Measurements from ENCODE around the gene IL1A. TPM values are rescaled to one million over a fixed set of nuclear protein-coding genes. Genes with fewer than 3 reads are reported as not detected.
A peak's percentile ranks its signal among the peaks of the same experiment; 100 is the strongest.

Gene IL1A
- total RNA-seq, 1 donor from 2014 or later, result 1.9 TPM

DNA sequence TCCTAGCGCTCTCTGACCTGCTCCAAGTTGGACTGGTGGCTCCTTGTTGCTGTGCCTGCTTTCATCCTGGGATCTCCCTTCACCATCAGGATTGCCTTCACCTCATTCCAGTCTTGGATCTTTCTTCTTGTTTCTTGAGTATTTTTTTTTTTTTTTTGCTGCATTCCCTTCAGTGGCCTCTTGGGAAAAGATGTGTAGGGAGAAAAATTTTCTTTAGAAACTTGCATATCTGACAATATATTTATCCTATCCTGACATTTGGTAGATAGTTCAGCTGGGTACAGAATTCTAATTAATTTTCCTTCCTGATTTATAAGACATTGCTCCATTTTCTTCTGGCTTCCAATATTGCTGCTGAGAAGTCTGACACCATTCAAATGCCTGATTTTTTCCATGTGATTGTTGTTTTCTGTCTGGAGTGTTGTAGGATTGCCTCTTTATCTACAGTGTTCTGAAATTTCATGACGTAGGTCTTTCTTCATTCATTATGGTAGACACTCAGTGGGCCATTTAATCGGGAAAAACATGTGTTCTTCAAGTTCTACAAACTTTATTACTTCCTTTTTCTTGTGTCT, 23.0 kb upstream of the IL1A start:
- TF ChIP-seq, protein P1, sequence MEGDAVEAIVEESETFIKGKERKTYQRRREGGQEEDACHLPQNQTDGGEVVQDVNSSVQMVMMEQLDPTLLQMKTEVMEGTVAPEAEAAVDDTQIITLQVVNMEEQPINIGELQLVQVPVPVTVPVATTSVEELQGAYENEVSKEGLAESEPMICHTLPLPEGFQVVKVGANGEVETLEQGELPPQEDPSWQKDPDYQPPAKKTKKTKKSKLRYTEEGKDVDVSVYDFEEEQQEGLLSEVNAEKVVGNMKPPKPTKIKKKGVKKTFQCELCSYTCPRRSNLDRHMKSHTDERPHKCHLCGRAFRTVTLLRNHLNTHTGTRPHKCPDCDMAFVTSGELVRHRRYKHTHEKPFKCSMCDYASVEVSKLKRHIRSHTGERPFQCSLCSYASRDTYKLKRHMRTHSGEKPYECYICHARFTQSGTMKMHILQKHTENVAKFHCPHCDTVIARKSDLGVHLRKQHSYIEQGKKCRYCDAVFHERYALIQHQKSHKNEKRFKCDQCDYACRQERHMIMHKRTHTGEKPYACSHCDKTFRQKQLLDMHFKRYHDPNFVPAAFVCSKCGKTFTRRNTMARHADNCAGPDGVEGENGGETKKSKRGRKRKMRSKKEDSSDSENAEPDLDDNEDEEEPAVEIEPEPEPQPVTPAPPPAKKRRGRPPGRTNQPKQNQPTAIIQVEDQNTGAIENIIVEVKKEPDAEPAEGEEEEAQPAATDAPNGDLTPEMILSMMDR (IDR thresholded peaks at IDR 0.05), result no peak
- no peak for ATAC-seq
- intact Hi-C loops (cut with DNase I), result no loop called here

DNA sequence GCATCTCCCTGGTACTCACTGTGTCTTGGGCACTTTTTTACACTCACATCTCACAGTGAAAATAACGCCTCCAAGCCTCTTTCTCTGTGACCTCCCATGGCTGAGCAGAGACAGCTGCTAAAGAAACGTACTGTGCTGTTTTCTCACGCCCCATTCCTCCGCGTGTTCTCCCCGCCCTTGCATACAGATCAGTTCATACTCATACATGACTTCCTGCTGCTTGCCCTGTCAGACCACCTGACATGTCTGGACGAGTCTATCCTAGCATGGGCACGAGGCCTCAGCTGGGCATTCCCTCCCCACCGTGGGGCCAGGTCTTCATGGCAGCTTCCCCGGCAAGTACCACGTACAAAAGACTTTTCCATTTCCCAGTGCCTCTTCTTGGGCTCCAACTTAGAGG, 21.2 kb upstream of the IL1A start:
- intact Hi-C loops (cut with DNase I), result no loop called here

More for the DNA sequence above, 23.0 kb upstream of the IL1A start:
- DNase-seq, result no peak
- Histone ChIP-seq H3K4me3 (no peak overlapping the region), H3K27ac (no peak overlapping the region), H3K9me3 (peaks cover 7% of the 10 kb centered on the region), H3K36me3 (no peaks in the 10 kb centered on the region), H3K27me3 (no peaks in the 10 kb centered on the region), H3K4me1 (peaks cover 8% of the 10 kb centered on the region)

DNA sequence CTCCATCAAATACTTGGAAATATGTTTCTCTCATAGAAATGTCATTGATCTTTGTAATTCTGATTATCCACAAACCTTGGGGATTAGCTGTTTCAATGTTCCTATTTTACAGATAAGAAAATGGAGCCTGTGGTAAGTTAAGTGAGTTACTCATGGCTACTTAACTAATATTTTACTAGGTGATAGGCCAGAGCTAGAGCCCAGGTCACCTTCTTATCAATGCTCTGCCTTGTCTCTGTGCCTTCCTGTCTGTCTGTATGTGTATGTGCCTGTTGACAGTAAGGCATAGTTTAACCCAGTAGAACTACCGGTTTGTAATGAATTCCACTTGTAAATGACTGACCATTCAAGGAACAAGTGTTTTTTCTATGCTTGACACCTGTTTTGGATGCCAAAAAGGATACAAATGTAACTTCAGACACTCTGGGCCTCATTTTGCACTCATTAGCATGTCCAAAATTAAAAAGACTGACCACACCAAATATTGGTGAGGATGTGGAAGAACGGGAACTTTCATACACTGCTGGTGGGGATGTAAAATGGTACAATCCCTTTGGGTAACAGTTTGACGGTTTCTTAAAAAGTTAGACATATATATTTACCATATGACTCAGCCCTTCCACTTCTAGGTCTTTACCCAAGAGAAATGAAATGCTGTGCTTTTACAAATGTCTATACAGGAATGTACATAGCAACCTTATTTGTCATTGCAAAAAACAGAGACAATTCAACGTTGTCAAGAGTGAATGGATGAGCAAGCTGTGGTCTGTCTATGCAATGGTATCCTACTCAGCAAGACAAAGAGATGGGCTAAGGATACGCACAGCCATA, 19.6 kb upstream of the IL1A start:
- Histone ChIP-seq H3K27ac (no peak overlapping the region), H3K4me1 (no peaks in the 10 kb centered on the region), H3K9me3 (peaks cover 7% of the 10 kb centered on the region), H3K4me3 (no peak overlapping the region), H3K36me3 (no peaks in the 10 kb centered on the region), H3K27me3 (no peaks in the 10 kb centered on the region)
- ATAC-seq, result no peak
- intact Hi-C loops (cut with DNase I), result no loop called here
- TF ChIP-seq, protein P1 (IDR thresholded peaks at IDR 0.05), result no peak
- DNase-seq, result no peak

More for the DNA sequence above, 21.2 kb upstream of the IL1A start:
- no peaks in the 10 kb centered on the region for H3K27me3 ChIP-seq
- H3K36me3 ChIP-seq, result no peaks in the 10 kb centered on the region
- H3K9me3 ChIP-seq, result peaks cover 7% of the 10 kb centered on the region
- no peak for ATAC-seq
- no peak overlapping the region for H3K27ac ChIP-seq
- H3K4me1 ChIP-seq, result no peaks in the 10 kb centered on the region
- TF ChIP-seq, protein P1 (IDR thresholded peaks at IDR 0.05), result no peak
- no peak overlapping the region for H3K4me3 ChIP-seq
- no peak for DNase-seq

DNA sequence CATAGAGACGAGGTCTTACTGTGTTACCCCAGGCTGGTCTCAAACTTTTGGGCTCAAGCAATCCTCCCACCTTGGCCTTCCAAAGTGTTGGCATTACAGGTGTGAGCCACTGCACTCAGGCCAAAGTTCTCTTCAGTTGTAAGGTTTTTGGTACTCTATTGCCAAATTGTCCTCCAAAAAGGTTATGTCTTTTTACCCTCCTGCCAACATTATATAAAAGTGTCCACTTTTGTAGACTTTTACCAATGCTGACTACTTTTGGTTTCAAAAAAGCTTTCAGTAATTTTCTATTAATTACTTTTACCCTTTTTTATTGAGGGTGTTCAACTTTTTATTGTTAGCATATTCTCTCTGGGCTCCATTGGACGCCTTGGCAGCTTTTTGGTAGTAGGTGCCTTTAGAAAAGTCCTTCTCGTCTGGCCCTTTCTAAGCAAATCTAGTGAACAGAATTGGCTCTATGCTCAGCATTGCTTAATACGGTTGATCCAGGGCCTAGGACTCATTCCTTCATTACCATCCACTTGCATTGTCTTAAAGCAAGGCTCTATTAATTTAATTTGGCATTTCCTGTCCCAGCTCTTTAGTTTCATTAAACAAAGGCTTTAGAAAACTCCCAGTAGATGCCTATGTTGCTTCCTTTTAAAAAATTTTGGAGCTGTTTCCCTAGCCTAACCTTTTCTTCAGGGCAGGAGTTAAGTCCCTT, 16.7 kb upstream of the IL1A start:
- DNase-seq (no peak), ATAC-seq (no peak)
- TF ChIP-seq, protein P1 (IDR thresholded peaks at IDR 0.05), result no peak
- Histone ChIP-seq H3K4me1 (no peaks in the 10 kb centered on the region), H3K27ac (no peak overlapping the region), H3K4me3 (no peak overlapping the region), H3K9me3 (no peaks in the 10 kb centered on the region), H3K36me3 (no peaks in the 10 kb centered on the region), H3K27me3 (no peaks in the 10 kb centered on the region)
- intact Hi-C loops (cut with DNase I), result no loop called here

DNA sequence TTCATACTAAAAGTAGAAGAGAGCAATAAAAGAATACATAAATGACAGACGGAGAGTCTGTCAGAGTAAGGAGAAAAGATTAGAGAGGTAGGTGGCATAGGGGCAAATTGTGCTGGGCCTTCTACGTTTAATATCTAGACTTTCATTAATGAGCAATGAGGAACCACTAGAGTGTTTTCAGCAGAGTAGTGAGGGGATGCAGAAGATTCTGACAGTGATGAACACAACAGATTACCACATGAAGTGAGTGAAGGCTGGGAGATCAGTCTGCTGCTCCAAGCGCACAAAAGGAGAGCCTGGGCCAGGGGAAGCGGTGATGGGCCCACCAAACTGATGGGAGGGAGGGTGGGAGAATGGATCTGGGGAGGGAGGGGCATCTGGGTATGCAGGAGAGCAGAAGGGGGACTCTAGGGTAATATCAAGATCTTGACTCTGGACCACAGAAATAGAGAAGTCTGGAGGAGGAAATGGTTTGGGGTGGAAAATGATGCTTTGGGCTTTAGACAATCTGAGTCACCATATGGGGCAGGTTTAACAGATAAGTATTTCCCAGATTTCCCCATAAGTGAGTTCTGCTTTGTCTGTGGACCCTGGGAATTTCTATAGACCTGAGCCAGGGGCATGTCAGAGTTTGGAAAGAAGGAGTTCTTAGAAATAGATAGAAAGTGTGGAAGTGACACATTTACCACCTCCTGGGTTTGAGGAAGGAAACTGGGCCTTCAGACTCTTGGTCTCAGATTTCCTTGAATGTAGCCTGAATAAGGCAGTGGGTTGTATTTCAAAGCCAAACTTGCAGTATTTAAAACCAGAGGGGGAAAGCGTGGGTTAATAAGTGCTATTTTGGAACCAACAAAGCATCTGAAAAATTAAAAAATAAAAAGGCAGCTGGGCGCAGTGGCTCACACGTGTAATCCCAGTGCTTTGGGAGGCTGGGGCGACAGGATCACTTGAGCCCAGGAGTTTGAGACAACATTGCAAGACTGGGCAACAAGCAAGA, 15.0 kb upstream of the IL1A start:
- H3K27me3 ChIP-seq, result no peaks in the 10 kb centered on the region
- DNase-seq (no peak), ATAC-seq (peak; percentile 66)
- no peaks in the 10 kb centered on the region for H3K36me3 ChIP-seq
- H3K4me3 ChIP-seq, result no peak overlapping the region
- peaks cover 7% of the 10 kb centered on the region for H3K4me1 ChIP-seq
- TF ChIP-seq, protein P1 (IDR thresholded peaks at IDR 0.05), result no peak
- no peaks in the 10 kb centered on the region for H3K9me3 ChIP-seq
- no peak overlapping the region for H3K27ac ChIP-seq
- intact Hi-C loops (cut with DNase I), result no loop called here
